GM12875 (cell line): Measurements from ENCODE around the gene NR1I3.
"Not testable (repeated sequence)": the region's sequence is repeated elsewhere in the genome, so short reads cannot be mapped to it uniquely, and the experiment has no call there.

Experiments used
- H3K4me3 ChIP-seq: one replicate; pipeline ENCODE4 v1.5.1; 2011; ENCODE audit warnings: low read depth, low read length, control low read depth
- CTCF ChIP-seq: IDR thresholded peaks from 2 replicates; pipeline ENCODE4 v1.5.1; 2011; ENCODE audit warnings: low read depth, mild to moderate bottlenecking, control low read depth, inconsistent platforms, low read length, moderate library complexity, borderline replicate concordance; ENCODE audit not compliant: insufficient read depth

Gene NR1I3

GRCh38 chr1:161259765-161260164 is 21.8 kb upstream of the NR1I3 start:
- no peak for TF ChIP-seq CTCF
- no peak overlapping the region for H3K4me3 ChIP-seq

- no peak for TF ChIP-seq CTCF
- no peak overlapping the region for H3K4me3 ChIP-seq
Measured at GRCh38 chr1:161259345-161259702, 21.3 kb upstream of the NR1I3 start.

GRCh38 chr1:161258439-161259344 is 20.7 kb upstream of the NR1I3 start, which contains the start of gene PCP4L1:
Gene PCP4L1 (plus strand): TSS chr1:161258745. CDS start chr1:161258975, 230 bp downstream.
- TF ChIP-seq CTCF = no peak
- H3K4me3 ChIP-seq = no peak within 1 kb of the TSS

- H3K4me3 ChIP-seq = not testable (repeated sequence)
Measured at GRCh38 chr1:161257109-161257508, 19.1 kb upstream of the NR1I3 start.

- H3K4me3 ChIP-seq = not testable (repeated sequence)
Measured at GRCh38 chr1:161255955-161256520, 18.0 kb upstream of the NR1I3 start.

GRCh38 chr1:161255302-161255701 is 17.3 kb upstream of the NR1I3 start:
- H3K4me3 ChIP-seq = not testable (repeated sequence)

- TF ChIP-seq CTCF = no peak
- H3K4me3 ChIP-seq = no peak overlapping the region
Measured at GRCh38 chr1:161251579-161251978, 13.6 kb upstream of the NR1I3 start.

- no peak overlapping the region for H3K4me3 ChIP-seq
- TF ChIP-seq CTCF = no peak
Measured at GRCh38 chr1:161250829-161251228, 12.8 kb upstream of the NR1I3 start.

- H3K4me3 ChIP-seq = not testable (repeated sequence)
Measured at GRCh38 chr1:161250100-161250499, 12.1 kb upstream of the NR1I3 start.
